Measurements from ENCODE around the gene IFNGR2. TPM values are rescaled to one million over a fixed set of nuclear protein-coding genes. Genes with fewer than 3 reads are reported as not detected.

The IFNGR2 gene
- total RNA-seq, 1 donor from 2014 or later: 58.3 TPM

GRCh38 chr21:33367309-33367973 is 35.8 kb upstream of the IFNGR2 start:
- Mint-ChIP-seq H3K4me3 (ENCODE audit: unreplicated experiment) (no peak overlapping the region), H3K9me3 (ENCODE audit: low read depth) (peaks cover 28% of the 10 kb centered on the region), H3K36me3 (ENCODE audit: low read depth) (peaks cover 8% of the 10 kb centered on the region), H3K4me1 (ENCODE audit: low read depth) (peaks cover 5% of the 10 kb centered on the region), H3K27ac (ENCODE audit: unreplicated experiment) (peak overlapping the region; percentile 32), H3K27me3 (ENCODE audit: low read depth) (no peaks in the 10 kb centered on the region)
- DNase-seq (ENCODE audit: low spot score): no peak
- no peak for TF ChIP-seq CTCF (IDR thresholded peaks at IDR 0.05)

GRCh38 chr21:33368124-33368523 is 35.1 kb upstream of the IFNGR2 start:
- no peak for TF ChIP-seq CTCF (IDR thresholded peaks at IDR 0.05)
- Mint-ChIP-seq H3K9me3 (ENCODE audit: low read depth) (peaks cover 28% of the 10 kb centered on the region), H3K4me1 (ENCODE audit: low read depth) (peaks cover 5% of the 10 kb centered on the region), H3K4me3 (ENCODE audit: unreplicated experiment) (no peak overlapping the region), H3K27ac (ENCODE audit: unreplicated experiment) (peak overlapping the region; percentile 69), H3K36me3 (ENCODE audit: low read depth) (peaks cover 8% of the 10 kb centered on the region), H3K27me3 (ENCODE audit: low read depth) (no peaks in the 10 kb centered on the region)
- no peak for DNase-seq (ENCODE audit: low spot score)

DNA sequence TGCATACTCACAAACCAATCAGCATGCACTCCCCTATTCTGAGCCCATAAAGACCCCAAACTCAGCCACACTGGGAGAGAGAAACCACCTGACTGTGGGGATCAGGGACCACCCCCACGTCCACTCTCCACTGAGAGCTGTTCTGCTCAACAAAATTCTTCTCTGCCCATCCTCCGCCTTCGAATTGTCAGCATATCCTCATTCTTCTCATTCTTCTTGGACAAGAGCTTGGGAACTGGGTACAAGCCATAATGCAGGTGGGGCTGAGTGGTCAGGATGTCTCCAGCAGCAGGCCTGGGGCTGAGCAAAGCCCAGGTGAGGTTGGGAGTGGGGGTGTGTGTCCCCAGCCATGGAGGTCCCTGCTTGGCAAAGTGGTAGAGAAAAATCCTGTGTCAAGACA is 34.6 kb upstream of the IFNGR2 start:
- H3K9me3 Mint-ChIP-seq (ENCODE audit: low read depth): peaks cover 28% of the 10 kb centered on the region
- H3K4me3 Mint-ChIP-seq (ENCODE audit: unreplicated experiment): no peak overlapping the region
- no peak for TF ChIP-seq CTCF (IDR thresholded peaks at IDR 0.05)
- DNase-seq (ENCODE audit: low spot score): no peak
- peaks cover 7% of the 10 kb centered on the region for H3K4me1 Mint-ChIP-seq (ENCODE audit: low read depth)
- H3K27me3 Mint-ChIP-seq (ENCODE audit: low read depth): no peaks in the 10 kb centered on the region
- peak overlapping the region; percentile 69 for H3K27ac Mint-ChIP-seq (ENCODE audit: unreplicated experiment)
- H3K36me3 Mint-ChIP-seq (ENCODE audit: low read depth): peaks cover 8% of the 10 kb centered on the region

DNA sequence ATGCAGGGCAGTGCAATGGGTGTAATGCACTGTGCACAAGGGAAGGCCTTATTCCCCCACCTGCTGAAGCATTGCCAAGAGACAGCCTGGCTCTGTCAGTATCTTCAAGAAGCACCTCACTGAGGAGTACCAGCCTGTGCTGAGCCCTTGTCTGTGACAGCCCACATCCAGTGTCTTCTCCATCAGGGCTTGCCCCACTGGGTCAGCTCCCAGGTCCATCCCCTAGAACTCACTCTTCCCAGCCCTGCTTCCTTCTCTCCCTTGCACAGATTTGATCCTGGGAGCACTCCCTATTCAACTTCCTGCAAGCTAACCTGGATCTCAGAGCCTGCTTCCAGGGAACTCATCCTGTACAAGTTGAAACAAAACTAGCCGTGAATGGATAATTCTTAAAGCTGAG is 33.6 kb upstream of the IFNGR2 start:
- Mint-ChIP-seq H3K36me3 (ENCODE audit: low read depth) (peaks cover 8% of the 10 kb centered on the region), H3K4me1 (ENCODE audit: low read depth) (peaks cover 16% of the 10 kb centered on the region), H3K27me3 (ENCODE audit: low read depth) (no peaks in the 10 kb centered on the region), H3K27ac (ENCODE audit: unreplicated experiment) (no peak overlapping the region), H3K9me3 (ENCODE audit: low read depth) (peaks cover 28% of the 10 kb centered on the region), H3K4me3 (ENCODE audit: unreplicated experiment) (no peak overlapping the region)
- no peak for DNase-seq (ENCODE audit: low spot score)
- no peak for TF ChIP-seq CTCF (IDR thresholded peaks at IDR 0.05)

- peaks cover 8% of the 10 kb centered on the region for H3K36me3 Mint-ChIP-seq (ENCODE audit: low read depth)
- TF ChIP-seq CTCF (IDR thresholded peaks at IDR 0.05): no peak
- DNase-seq (ENCODE audit: low spot score): no peak
- H3K9me3 Mint-ChIP-seq (ENCODE audit: low read depth): peaks cover 28% of the 10 kb centered on the region
- H3K27me3 Mint-ChIP-seq (ENCODE audit: low read depth): no peaks in the 10 kb centered on the region
- peak overlapping the region; percentile 36 for H3K27ac Mint-ChIP-seq (ENCODE audit: unreplicated experiment)
- no peak overlapping the region for H3K4me3 Mint-ChIP-seq (ENCODE audit: unreplicated experiment)
- peaks cover 19% of the 10 kb centered on the region for H3K4me1 Mint-ChIP-seq (ENCODE audit: low read depth)
These were observed 32.9 kb upstream of the IFNGR2 start for GRCh38 chr21:33370305-33370704.

All from chondrocyte (in vitro differentiated cells).